Measurements from ENCODE around the gene KIF4B.

GRCh38 chr5:155023320-155023719 is 9.8 kb downstream of the KIF4B start:
- TF ChIP-seq SIN3A (IDR thresholded peaks at IDR 0.05; ENCODE audit: borderline replicate concordance, insufficient read depth, low read length) (no peak), POLR2AphosphoS5 (IDR thresholded peaks at IDR 0.05; ENCODE audit: low read depth, low read length) (no peak), TAF1 (IDR thresholded peaks at IDR 0.05; ENCODE audit: borderline replicate concordance, insufficient read depth, low read length) (no peak), REST (IDR thresholded peaks at IDR 0.05; ENCODE audit: insufficient read depth in 1 of 2, low read depth in 2 of 2, low read length in 2 of 2) (no peak)

All from PFSK-1 (cell line).